HCT116 (cell line): ENCODE measurements around the gene CDK7.

ENCODE experiments used
- EZH2phosphoT487 ChIP-seq: fragments of 200-600 bp; IDR thresholded peaks from 2 replicates; pipeline ENCODE4 v1.6.1; 2018; ENCODE audit warnings: antibody characterized with exemption, borderline replicate concordance
- POLR2A ChIP-seq: IDR thresholded peaks from 2 replicates; pipeline ENCODE4 v1.7.0; 2011; ENCODE audit warnings: borderline replicate concordance; ENCODE audit not compliant: insufficient read depth, insufficient read length; ENCODE audit errors: extremely low read depth
- YY1 ChIP-seq: IDR thresholded peaks from 2 replicates; pipeline ENCODE4 v1.6.1; 2011; ENCODE audit warnings: low read length, low read depth, moderate library complexity, mild to moderate bottlenecking; ENCODE audit not compliant: insufficient replicate concordance; ENCODE audit errors: extremely low read depth
- TF ChIP-seq, protein P1 (sequence below), 3 experiments: fragments of 200-600 bp in 1 of 3; sonication (generic) in 1 of 3; IDR thresholded peaks in 2 of 3; conservative IDR thresholded peaks in 1 of 3; 2 replicates each; pipeline ENCODE4 v1.5.1; 2012 to 2017; ENCODE audit warnings: low read depth in 2 of 3, low read length in 2 of 3, antibody characterized with exemption in 1 of 3, borderline replicate concordance in 1 of 3, control low read depth in 1 of 3, mild to moderate bottlenecking in 1 of 3, mixed read lengths in 1 of 3, mixed run types in 1 of 3, moderate library complexity in 1 of 3; ENCODE audit not compliant: insufficient read depth in 1 of 3
- TF ChIP-seq, protein P2 (sequence below): IDR thresholded peaks from 2 replicates; pipeline ENCODE4 v1.6.1; 2012

DNA sequence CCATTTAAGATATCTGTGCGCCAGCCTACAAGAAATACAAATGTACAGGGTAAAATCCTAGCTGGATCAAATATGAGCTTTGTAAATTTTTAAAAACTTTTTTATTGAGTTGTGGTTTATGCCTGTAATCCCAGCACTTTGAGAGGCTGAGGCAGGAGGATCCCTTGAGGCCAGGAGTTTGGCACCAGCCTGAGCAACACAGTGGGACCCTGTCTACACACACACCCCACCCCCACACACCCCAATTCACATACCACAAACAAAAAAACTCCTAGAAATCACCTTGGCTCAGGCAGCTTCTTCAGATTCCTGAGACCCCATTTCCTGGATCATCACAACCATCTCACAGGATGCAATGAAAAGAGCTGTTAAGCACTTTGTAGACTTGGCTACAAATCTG lies 46.4 kb downstream of the CDK7 start:
- TF ChIP-seq POLR2A, result no peak
- no peak for TF ChIP-seq YY1
- TF ChIP-seq, protein P1, sequence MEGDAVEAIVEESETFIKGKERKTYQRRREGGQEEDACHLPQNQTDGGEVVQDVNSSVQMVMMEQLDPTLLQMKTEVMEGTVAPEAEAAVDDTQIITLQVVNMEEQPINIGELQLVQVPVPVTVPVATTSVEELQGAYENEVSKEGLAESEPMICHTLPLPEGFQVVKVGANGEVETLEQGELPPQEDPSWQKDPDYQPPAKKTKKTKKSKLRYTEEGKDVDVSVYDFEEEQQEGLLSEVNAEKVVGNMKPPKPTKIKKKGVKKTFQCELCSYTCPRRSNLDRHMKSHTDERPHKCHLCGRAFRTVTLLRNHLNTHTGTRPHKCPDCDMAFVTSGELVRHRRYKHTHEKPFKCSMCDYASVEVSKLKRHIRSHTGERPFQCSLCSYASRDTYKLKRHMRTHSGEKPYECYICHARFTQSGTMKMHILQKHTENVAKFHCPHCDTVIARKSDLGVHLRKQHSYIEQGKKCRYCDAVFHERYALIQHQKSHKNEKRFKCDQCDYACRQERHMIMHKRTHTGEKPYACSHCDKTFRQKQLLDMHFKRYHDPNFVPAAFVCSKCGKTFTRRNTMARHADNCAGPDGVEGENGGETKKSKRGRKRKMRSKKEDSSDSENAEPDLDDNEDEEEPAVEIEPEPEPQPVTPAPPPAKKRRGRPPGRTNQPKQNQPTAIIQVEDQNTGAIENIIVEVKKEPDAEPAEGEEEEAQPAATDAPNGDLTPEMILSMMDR (IDR thresholded peaks at IDR 0.05 in 2 of 3, conservative IDR thresholded peaks at IDR 0.05 in 1 of 3; ENCODE audit: borderline replicate concordance in 1 of 3, insufficient read depth in 1 of 3, low read depth in 2 of 3, low read length in 2 of 3), result no peak
- TF ChIP-seq, protein P2, sequence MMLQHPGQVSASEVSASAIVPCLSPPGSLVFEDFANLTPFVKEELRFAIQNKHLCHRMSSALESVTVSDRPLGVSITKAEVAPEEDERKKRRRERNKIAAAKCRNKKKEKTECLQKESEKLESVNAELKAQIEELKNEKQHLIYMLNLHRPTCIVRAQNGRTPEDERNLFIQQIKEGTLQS, result no peak
- no peak for TF ChIP-seq EZH2phosphoT487
